ENCODE results near the gene MVB12B.
A peak's percentile ranks its signal among the peaks of the same experiment; 100 is the strongest.
"Not testable (repeated sequence)": the region's sequence is repeated elsewhere in the genome, so short reads cannot be mapped to it uniquely, and the experiment has no call there.

The MVB12B gene

GRCh38 chr9:126457175-126457547 is 130.5 kb downstream of the MVB12B start:
- DNase-seq = no peak

GRCh38 chr9:126457890-126458289 is 131.3 kb downstream of the MVB12B start:
- no peak for DNase-seq

GRCh38 chr9:126459126-126459525 is 132.5 kb downstream of the MVB12B start:
- no peak for DNase-seq

- DNase-seq = no peak
Measured at GRCh38 chr9:126459546-126459945, 132.9 kb downstream of the MVB12B start.

GRCh38 chr9:126459965-126460843 is 133.6 kb downstream of the MVB12B start:
- no peak for DNase-seq

- no peak for DNase-seq
Measured at GRCh38 chr9:126461029-126461428, 134.4 kb downstream of the MVB12B start.

- no peak for DNase-seq
Measured at GRCh38 chr9:126461608-126462007, 135.0 kb downstream of the MVB12B start.

- no peak for DNase-seq
Measured at GRCh38 chr9:126462617-126463016, 136.0 kb downstream of the MVB12B start.

- no peak for DNase-seq
Measured at GRCh38 chr9:126463426-126463825, 136.8 kb downstream of the MVB12B start.

- DNase-seq = no peak
Measured at GRCh38 chr9:126464694-126465441, 138.2 kb downstream of the MVB12B start.

- no peak for DNase-seq
Measured at GRCh38 chr9:126465977-126466376, 139.3 kb downstream of the MVB12B start.

GRCh38 chr9:126468141-126468825 is 141.7 kb downstream of the MVB12B start:
- no peak for DNase-seq

GRCh38 chr9:126470241-126470993 is 143.8 kb downstream of the MVB12B start:
- no peak for DNase-seq

GRCh38 chr9:126471084-126471624 is 144.5 kb downstream of the MVB12B start:
- DNase-seq = peak; percentile 39

GRCh38 chr9:126472198-126472947 is 145.7 kb downstream of the MVB12B start:
- no peak for DNase-seq

- DNase-seq = no peak
Measured at GRCh38 chr9:126472948-126473298, 146.3 kb downstream of the MVB12B start.

- no peak for DNase-seq
Measured at GRCh38 chr9:126474206-126474765, 147.7 kb downstream of the MVB12B start.

GRCh38 chr9:126474786-126475485 is 148.3 kb downstream of the MVB12B start:
- no peak for DNase-seq

- DNase-seq = no peak
Measured at GRCh38 chr9:126475933-126476555, 149.4 kb downstream of the MVB12B start.

GRCh38 chr9:126477432-126477831 is 150.8 kb downstream of the MVB12B start:
- DNase-seq = not testable (repeated sequence)

Data from effector CD8-positive, alpha-beta T cell (primary cell).